OCI-LY1 (cell line): ENCODE data around the gene MED6.

ENCODE experiments used
- H2AFZ ChIP-seq: fragments of 200-600 bp; sonication (generic), shearing (Covaris generic); 2 replicates; pipeline ENCODE4 v1.6.0; 2014; ENCODE audit warnings: antibody characterized with exemption, mild to moderate bottlenecking, low read length
- H3F3A ChIP-seq: fragments of 200-600 bp; sonication (generic), shearing (Covaris generic); 2 replicates; pipeline ENCODE4 v1.6.0; 2014; ENCODE audit warnings: mild to moderate bottlenecking, antibody characterized with exemption, low read length, moderate library complexity; ENCODE audit not compliant: insufficient read depth
- H3K27ac ChIP-seq: fragments of 200-600 bp; sonication (generic); 2 replicates; pipeline ENCODE4 v1.5.1; 2014; ENCODE audit warnings: low read length, mixed run types, mild to moderate bottlenecking, low read depth; ENCODE audit not compliant: poor library complexity, severe bottlenecking
- H3K27me3 ChIP-seq: fragments of 200-600 bp; sonication (generic); 2 replicates; pipeline ENCODE4 v1.6.0; 2014; ENCODE audit warnings: antibody characterized with exemption, mild to moderate bottlenecking, low read length, moderate library complexity; ENCODE audit not compliant: insufficient read depth
- H3K36me3 ChIP-seq: fragments of 200-600 bp; sonication (generic); 2 replicates; pipeline ENCODE4 v1.6.1; 2014; ENCODE audit warnings: mild to moderate bottlenecking, antibody characterized with exemption, low read length, moderate library complexity, mixed read lengths; ENCODE audit not compliant: insufficient read depth
- H3K4me1 ChIP-seq: fragments of 200-600 bp; sonication (generic); 2 replicates; pipeline ENCODE4 v1.5.1; 2014; ENCODE audit warnings: mild to moderate bottlenecking, low read length, moderate library complexity; ENCODE audit not compliant: insufficient read depth, severe bottlenecking
- H3K4me2 ChIP-seq: fragments of 200-600 bp; sonication (generic), shearing (Covaris generic); 2 replicates; pipeline ENCODE4 v1.6.1; 2014; ENCODE audit warnings: low read length
- H3K4me3 ChIP-seq: fragments of 200-600 bp; sonication (generic); 2 replicates; pipeline ENCODE4 v1.5.1; 2014; ENCODE audit warnings: low read length, low read depth, mild to moderate bottlenecking, mixed read lengths; ENCODE audit not compliant: poor library complexity, severe bottlenecking
- H3K79me2 ChIP-seq: fragments of 200-600 bp; shearing (Covaris generic); 2 replicates; pipeline ENCODE4 v1.6.1; 2016; ENCODE audit warnings: mixed run types, low read length, mixed read lengths; ENCODE audit not compliant: insufficient read depth
- H3K9ac ChIP-seq: fragments of 200-600 bp; sonication (generic), shearing (Covaris generic); 2 replicates; pipeline ENCODE4 v1.6.1; 2014; ENCODE audit warnings: mild to moderate bottlenecking, low read length, mixed read lengths
- H3K9me2 ChIP-seq: fragments of 200-600 bp; sonication (generic), shearing (Covaris generic); 2 replicates; pipeline ENCODE4 v1.6.1; 2014; ENCODE audit warnings: low read depth, mild to moderate bottlenecking, low read length, mixed read lengths
- H3K9me3 ChIP-seq: fragments of 200-600 bp; shearing (Covaris generic); 2 replicates; pipeline ENCODE4 v1.6.1; 2014; ENCODE audit warnings: low read length, mixed read lengths
- H4K20me1 ChIP-seq: fragments of 200-600 bp; sonication (generic), shearing (Covaris generic); 2 replicates; pipeline ENCODE4 v1.6.0; 2016; ENCODE audit warnings: mild to moderate bottlenecking, low read length; ENCODE audit not compliant: insufficient read depth
- EZH2 ChIP-seq: fragments of 200-600 bp; sonication (generic), shearing (Covaris generic); IDR thresholded peaks from 2 replicates; pipeline ENCODE4 v1.8.0; 2017; ENCODE audit warnings: borderline replicate concordance, mixed run types, mild to moderate bottlenecking, antibody characterized with exemption, low read length, moderate library complexity, mixed read lengths
- TF ChIP-seq, protein P1 (sequence below): fragments of 200-600 bp; sonication (generic), shearing (Covaris generic); IDR thresholded peaks from 2 replicates; pipeline ENCODE4 v1.5.1; 2017; ENCODE audit warnings: mild to moderate bottlenecking, antibody characterized with exemption, low read length, moderate library complexity, mixed read lengths

The MED6 gene

DNA sequence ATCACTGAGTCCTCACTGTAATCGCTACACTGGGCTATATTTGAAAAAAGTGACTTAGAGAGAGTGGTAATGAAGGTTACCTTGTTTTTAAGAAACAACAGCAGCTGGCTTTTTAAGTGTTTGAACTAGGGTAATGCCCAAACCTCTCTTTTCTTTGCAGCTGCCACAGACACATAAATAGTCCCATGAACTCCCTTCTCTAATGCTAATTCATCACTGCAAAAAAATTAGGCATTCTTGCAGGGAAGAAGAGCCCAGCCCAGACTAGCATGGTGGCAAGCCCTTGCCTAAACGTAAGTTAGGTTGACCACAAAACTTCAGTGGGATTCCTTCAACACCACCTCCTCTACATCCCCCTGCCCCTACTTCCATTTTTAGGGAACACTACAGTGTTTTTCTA, 17.9 kb upstream of the MED6 start:
- Histone ChIP-seq H3K4me3 (no peak overlapping the region), H3F3A (no peaks in the 10 kb centered on the region), H3K36me3 (no peaks in the 10 kb centered on the region), H3K27ac (no peak overlapping the region), H3K27me3 (no peaks in the 10 kb centered on the region), H2AFZ (no peak overlapping the region), H3K9me3 (no peaks in the 10 kb centered on the region), H3K4me1 (no peaks in the 10 kb centered on the region), H3K4me2 (no peak overlapping the region), H3K9ac (no peak overlapping the region), H3K9me2 (no peaks in the 10 kb centered on the region), H4K20me1 (no peaks in the 10 kb centered on the region), H3K79me2 (no peaks in the 10 kb centered on the region)
- TF ChIP-seq EZH2, result no peak
- TF ChIP-seq, protein P1, sequence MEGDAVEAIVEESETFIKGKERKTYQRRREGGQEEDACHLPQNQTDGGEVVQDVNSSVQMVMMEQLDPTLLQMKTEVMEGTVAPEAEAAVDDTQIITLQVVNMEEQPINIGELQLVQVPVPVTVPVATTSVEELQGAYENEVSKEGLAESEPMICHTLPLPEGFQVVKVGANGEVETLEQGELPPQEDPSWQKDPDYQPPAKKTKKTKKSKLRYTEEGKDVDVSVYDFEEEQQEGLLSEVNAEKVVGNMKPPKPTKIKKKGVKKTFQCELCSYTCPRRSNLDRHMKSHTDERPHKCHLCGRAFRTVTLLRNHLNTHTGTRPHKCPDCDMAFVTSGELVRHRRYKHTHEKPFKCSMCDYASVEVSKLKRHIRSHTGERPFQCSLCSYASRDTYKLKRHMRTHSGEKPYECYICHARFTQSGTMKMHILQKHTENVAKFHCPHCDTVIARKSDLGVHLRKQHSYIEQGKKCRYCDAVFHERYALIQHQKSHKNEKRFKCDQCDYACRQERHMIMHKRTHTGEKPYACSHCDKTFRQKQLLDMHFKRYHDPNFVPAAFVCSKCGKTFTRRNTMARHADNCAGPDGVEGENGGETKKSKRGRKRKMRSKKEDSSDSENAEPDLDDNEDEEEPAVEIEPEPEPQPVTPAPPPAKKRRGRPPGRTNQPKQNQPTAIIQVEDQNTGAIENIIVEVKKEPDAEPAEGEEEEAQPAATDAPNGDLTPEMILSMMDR, result no peak

DNA sequence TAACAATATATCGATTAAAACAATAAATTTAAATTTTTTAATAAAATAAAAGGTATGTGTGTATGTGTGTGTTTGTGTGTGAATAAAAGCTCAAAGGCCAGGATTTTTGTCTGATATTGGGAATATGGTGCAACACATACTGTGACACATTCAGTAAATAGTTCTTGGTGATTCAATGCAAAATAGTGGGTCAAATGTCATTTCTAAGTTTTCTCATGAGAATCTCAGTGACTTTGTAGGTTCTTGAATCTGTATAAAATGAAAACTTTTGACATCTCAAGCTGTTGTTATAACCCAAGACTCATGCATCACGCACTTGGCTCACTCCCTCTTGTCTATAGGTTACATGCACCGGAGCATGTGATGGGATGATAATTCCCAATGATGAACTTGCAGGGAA, 16.2 kb upstream of the MED6 start:
- no peak overlapping the region for H3K9ac ChIP-seq
- no peak overlapping the region for H2AFZ ChIP-seq
- no peaks in the 10 kb centered on the region for H3K79me2 ChIP-seq
- H3K27ac ChIP-seq, result no peak overlapping the region
- no peaks in the 10 kb centered on the region for H4K20me1 ChIP-seq
- H3K4me2 ChIP-seq, result no peak overlapping the region
- no peaks in the 10 kb centered on the region for H3F3A ChIP-seq
- no peaks in the 10 kb centered on the region for H3K9me2 ChIP-seq
- H3K36me3 ChIP-seq, result no peaks in the 10 kb centered on the region
- no peaks in the 10 kb centered on the region for H3K27me3 ChIP-seq
- no peaks in the 10 kb centered on the region for H3K4me1 ChIP-seq
- TF ChIP-seq, protein P1, result no peak
- TF ChIP-seq EZH2, result no peak
- no peaks in the 10 kb centered on the region for H3K9me3 ChIP-seq
- H3K4me3 ChIP-seq, result no peak overlapping the region

DNA sequence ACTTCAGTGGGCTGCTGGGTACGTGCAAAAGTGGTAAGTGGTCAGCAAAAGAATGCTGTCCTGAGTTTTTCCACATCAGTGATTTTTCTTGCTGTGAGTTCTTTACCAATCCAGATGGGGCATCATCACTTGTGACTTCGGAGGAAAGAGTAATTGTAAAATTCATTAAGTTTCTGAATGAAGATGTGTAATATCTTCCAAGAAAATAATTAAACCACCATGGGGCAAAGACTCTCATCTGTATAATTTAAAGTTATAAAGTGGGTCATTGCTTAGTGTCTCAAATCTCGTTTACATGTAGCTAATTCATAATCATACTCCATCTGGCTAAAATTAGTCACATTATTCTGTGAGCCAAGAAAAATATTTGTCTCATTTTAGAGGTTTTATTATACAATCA, 10.8 kb upstream of the MED6 start:
- no peak for TF ChIP-seq EZH2
- TF ChIP-seq, protein P1, result no peak
- Histone ChIP-seq H3K27me3 (no peaks in the 10 kb centered on the region), H3K9ac (no peak overlapping the region), H3F3A (no peaks in the 10 kb centered on the region), H3K4me3 (no peak overlapping the region), H3K9me2 (no peaks in the 10 kb centered on the region), H3K36me3 (no peaks in the 10 kb centered on the region), H3K27ac (no peak overlapping the region), H3K9me3 (no peaks in the 10 kb centered on the region), H3K4me1 (no peaks in the 10 kb centered on the region), H2AFZ (no peak overlapping the region), H3K4me2 (no peak overlapping the region), H4K20me1 (no peaks in the 10 kb centered on the region), H3K79me2 (no peaks in the 10 kb centered on the region)
